IPS-NIHi7 (cell line): Measurements from ENCODE around the gene ENTPD3.

Experiments used
- DNase-seq: peaks from one replicate; pipeline ENCODE4 v3.0.0; 2012; ENCODE audit warnings: mixed read lengths; ENCODE audit errors: extremely low spot score

ENTPD3 gene

GRCh38 chr3:40404591-40405198 is 17.7 kb downstream of the ENTPD3 start:
- no peak for DNase-seq

DNA sequence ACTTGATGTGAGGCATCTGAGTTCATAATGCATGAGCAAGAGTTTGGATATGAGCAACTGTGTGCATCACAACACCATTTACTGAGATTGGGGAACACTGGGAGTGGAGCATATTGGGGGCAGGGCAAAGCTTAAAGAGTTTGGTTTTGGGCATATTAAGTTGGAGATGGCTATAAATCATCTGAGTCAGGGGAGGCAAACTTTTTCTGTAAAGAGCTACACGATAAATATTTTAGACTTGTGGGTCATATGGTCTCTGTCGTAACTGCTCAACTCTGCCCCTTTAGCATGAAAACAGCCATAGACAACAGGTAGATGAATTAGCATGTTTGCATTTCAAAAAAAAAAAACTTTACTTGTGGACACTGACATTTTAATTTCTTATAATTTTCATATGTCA is 20.0 kb downstream of the ENTPD3 start:
- DNase-seq: no peak

DNA sequence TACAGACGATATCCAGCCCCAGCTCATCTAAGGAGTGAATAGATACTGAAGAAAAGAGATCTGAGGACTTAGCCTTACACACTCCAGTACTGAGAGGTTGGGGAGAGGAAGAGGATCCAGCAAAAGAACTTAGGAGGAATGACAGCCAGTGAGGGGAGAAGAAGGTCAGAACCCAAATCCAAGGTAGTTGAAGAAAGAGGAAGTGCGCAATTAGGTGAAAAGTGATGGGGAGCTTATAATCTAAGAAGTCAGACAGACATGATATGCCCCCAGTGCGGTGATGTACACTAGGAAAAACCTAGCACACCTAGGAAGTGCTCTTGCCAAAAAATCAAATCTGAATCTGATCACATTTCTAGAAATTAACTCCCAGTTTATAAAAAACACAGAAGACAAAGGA is 20.6 kb downstream of the ENTPD3 start:
- DNase-seq: no peak

- DNase-seq: no peak
Observed at GRCh38 chr3:40414270-40414669, 27.3 kb downstream of the ENTPD3 start.

- no peak for DNase-seq
Observed at GRCh38 chr3:40417845-40418543, 31.0 kb downstream of the ENTPD3 start.

GRCh38 chr3:40422861-40423260 is 35.9 kb downstream of the ENTPD3 start:
- no peak for DNase-seq

DNA sequence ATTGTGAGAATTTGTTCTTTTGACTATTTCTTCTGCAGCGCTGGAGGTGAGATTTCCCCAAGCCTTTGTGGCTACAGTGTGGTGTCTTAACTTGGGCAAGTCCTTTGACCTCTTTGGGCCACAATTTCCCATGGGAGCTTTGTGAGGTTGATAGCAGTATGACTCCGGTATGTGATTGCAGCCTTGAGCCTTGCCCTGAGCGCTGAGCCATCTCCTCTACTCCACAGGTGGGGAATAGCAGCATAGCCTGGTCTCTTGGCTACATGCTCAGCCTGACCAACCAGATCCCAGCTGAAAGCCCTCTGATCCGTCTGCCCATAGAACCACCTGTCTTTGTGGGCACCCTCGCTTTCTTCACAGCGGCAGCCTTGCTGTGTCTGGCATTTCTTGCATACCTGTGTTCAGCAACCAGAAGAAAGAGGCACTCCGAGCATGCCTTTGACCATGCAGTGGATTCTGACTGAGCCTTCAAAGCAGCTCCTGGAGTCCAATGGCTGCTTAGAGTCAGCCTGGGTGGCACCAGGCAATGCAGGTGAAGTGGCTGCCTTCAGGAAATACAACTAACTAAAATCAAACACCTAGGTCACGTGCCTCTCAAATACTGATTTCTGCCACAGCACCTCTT is 40.2 kb downstream of the ENTPD3 start:
- no peak for DNase-seq

DNA sequence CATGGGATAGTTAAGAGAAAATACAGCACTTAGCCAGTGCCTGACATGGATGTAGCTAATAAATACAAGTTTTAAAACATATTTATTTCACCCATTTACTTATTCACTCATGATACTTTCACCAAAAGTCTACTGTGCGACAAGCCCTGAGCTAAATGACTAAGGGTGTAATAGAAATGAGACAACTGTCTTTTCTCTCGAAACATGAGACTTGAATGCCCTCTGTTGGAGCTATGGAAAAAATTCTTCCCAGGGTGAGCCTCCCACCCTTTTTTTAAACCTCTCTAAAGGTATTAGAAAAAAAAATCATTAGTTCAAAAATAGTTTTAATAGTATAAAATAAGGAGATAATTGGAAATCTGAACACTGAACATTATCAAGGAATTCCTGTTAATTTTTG is 45.8 kb downstream of the ENTPD3 start:
- no peak for DNase-seq

DNA sequence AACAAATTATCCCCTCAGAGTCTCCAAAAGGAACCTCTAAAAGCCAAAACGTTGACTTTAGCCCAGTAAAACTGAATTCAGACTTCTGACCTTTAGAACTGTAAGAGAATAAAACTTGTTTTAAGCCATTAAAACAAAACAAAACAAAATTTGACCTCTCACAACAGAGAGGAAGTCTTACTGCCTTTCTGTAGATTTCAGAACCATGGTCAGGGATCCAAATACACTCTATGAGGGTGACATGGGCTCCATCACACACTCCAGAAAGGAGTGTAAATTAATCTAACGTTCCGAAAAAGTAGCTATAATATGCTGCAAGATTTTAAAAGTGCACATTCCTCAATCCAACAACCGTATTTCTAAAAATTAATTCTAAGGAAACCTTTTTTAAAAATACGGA is 50.9 kb downstream of the ENTPD3 start:
- DNase-seq: no peak

- no peak for DNase-seq
Observed at GRCh38 chr3:40445062-40445461, 58.1 kb downstream of the ENTPD3 start.

- no peak for DNase-seq
Observed at GRCh38 chr3:40445880-40446279, 58.9 kb downstream of the ENTPD3 start.

GRCh38 chr3:40450438-40450837 is 63.5 kb downstream of the ENTPD3 start:
- no peak for DNase-seq

- no peak for DNase-seq
Observed at GRCh38 chr3:40451551-40451950, 64.6 kb downstream of the ENTPD3 start.

DNA sequence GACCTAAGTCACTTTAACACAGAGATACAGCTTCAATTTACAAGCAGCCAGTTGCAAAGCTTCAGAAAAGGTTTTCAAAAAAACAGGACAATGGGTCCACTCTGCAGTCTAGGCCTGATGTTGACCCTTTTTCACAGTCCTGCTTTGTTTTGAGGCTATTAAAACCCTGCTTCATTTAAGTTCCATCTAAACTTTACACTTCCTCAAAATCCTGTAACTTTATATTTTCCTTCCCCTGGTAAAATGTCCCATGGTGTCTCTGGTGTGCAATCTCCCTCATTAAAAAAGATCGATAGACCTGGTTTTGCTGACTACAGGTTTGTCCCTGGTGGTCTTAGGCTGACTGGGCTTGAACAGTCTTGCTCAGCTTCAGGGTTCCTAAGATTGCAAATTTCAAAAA is 65.1 kb downstream of the ENTPD3 start:
- DNase-seq: no peak

- DNase-seq: no peak
Observed at GRCh38 chr3:40452562-40452875, 65.5 kb downstream of the ENTPD3 start.

GRCh38 chr3:40452876-40453730 is 66.1 kb downstream of the ENTPD3 start:
- DNase-seq: peak; percentile 99

GRCh38 chr3:40453933-40454332 is 66.9 kb downstream of the ENTPD3 start:
- DNase-seq: no peak

DNA sequence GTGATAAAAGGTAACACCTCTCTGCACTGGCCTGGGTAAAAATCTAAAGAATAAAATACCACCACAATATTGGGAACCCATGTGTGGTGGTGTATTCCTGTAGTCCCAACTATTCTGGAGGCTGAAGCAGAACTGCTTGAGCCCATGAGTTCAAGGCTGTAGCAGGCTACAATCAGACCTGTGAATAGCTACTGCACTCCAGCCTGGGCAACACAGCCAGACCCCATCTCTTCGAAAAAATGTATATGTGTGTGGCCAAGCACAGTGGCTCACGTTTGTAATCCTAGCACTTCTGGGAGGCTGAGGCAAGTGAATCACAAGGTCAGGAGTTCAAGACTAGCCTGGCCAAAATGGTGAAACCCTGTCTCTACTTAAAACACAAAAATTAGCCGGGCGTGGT is 68.3 kb downstream of the ENTPD3 start:
- no peak for DNase-seq

DNA sequence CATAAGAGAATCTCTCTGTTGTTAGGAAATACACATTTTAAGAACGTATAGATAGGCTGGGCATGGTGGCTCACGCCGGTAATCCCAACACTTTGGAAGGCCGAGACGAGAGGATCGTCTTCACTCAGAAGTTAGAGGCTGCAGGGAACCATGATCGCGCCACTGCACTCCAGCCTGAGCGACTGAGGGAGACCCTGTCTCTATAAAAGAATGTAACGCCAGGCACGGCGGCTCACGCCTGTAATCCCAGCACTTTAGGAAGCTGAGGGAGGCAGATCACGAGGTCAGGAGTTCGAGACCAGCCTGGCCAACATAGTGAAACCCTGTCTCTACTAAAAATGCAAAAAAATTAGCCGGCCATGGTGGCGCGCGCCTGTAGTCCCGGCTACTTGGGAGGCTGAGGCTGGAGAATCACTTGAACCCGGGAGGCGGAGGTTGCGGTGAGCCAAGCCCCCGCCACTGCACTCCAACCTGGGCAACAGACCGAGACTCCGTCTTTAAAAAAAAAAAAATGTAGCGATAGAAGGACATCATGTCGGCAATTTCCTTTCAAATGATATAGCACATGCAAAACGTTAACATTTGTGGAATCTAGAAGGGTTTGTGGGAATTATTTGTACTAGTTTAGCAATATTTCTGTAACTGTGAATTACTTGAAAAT is 69.4 kb downstream of the ENTPD3 start:
- no peak for DNase-seq

- peak; percentile 94 for DNase-seq
Observed at GRCh38 chr3:40456940-40457823, 70.2 kb downstream of the ENTPD3 start, which contains the start of gene RPL14. Gene RPL14, plus strand, starts transcription at chr3:40457339. Its CDS starts 133 bp downstream, at chr3:40457472.

DNA sequence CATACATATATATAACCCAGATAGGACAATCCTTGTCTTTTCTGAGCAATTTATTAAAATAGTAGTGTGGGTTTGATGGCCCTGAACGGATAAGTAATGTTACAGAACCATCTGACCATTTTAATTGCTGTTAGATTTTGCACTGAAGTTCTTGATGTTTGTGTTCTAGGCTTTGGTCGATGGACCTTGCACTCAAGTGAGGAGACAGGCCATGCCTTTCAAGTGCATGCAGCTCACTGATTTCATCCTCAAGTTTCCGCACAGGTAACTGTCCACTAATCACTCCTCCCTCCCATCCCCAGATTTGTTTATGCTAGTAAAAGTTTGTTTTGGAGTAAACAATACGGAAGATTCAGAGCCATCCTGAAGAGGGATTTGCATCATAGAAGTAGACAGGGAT is 71.5 kb downstream of the ENTPD3 start:
- no peak for DNase-seq
